IPS-15b (cell line): ENCODE data around the gene ZNF556.

Source experiments
- H3K27me3 ChIP-seq: one replicate; pipeline ENCODE4 v1.6.1; 2013; ENCODE audit warnings: low read length; ENCODE audit not compliant: control insufficient read depth, insufficient read depth
- H3K36me3 ChIP-seq: one replicate; pipeline ENCODE4 v1.6.1; 2013; ENCODE audit warnings: low read length; ENCODE audit not compliant: control insufficient read depth, insufficient read depth
- H3K4me1 ChIP-seq: one replicate; pipeline ENCODE4 v1.6.1; 2013; ENCODE audit warnings: mild to moderate bottlenecking, low read length; ENCODE audit not compliant: control insufficient read depth, insufficient read depth
- H3K4me3 ChIP-seq: one replicate; pipeline ENCODE4 v1.5.1; 2013; ENCODE audit warnings: low read depth, low read length
- H3K9ac ChIP-seq: one replicate; pipeline ENCODE4 v1.6.1; 2013; ENCODE audit warnings: low read depth, mild to moderate bottlenecking, low read length
- H3K9me3 ChIP-seq: one replicate; pipeline ENCODE4 v1.6.1; 2013; ENCODE audit warnings: mild to moderate bottlenecking, low read length; ENCODE audit not compliant: control insufficient read depth, insufficient read depth

The ZNF556 gene

GRCh38 chr19:2867025-2867991 is at the start of gene ZNF556:
Gene ZNF556 (plus strand): TSS chr19:2867335. CDS start chr19:2867422, 87 bp downstream.
- no peak within 1 kb of the TSS for H3K4me3 ChIP-seq
- peaks cover 5% of the 10 kb centered on the region for H3K9me3 ChIP-seq
- H3K9ac ChIP-seq = no peak within 1 kb of the TSS
- no peaks in the 10 kb centered on the region for H3K4me1 ChIP-seq
- H3K27me3 ChIP-seq = no peaks in the 10 kb centered on the region
- no peaks in the 10 kb centered on the region for H3K36me3 ChIP-seq

GRCh38 chr19:2819540-2820111 is 47.5 kb upstream of the ZNF556 start, which contains the start of gene ZNF554:
Gene ZNF554 (plus strand): TSS chr19:2819868. CDS start chr19:2820072, 204 bp downstream.
- Histone ChIP-seq H3K27me3 (no peaks in the 10 kb centered on the region), H3K4me3 (peak within 1 kb of the TSS; percentile 89), H3K4me1 (no peaks in the 10 kb centered on the region), H3K9ac (peak within 1 kb of the TSS; percentile 47), H3K9me3 (no peaks in the 10 kb centered on the region), H3K36me3 (peaks cover 3% of the 10 kb centered on the region)

DNA sequence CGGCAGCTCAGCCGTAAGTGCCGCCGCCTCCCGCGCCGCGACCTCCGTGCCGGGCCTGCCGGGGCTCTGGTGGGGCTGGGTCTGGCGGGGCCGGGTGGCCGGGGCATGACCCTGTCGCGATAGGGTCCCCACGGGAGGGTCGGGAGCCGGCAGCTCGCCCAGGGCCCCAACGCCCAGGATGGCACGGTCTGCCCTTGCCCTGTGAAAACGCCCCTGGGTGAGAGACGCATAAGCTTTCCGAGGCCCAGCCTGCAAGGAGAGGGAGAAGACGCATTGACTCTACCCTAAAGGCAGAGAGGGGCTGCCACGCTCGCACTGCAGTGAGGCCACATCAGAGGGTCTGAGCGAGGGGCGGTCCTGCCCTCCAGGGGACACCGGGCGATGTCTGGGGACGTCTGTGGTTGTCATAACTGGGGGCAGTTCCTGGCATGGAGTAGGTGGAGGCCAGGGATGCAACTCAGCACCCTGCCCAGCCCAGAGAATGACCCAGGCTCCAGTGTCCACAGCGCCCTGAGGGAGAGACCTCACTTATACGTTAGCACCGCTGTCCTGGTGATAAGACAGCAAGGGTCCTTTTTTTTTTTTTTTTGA is 46.9 kb upstream of the ZNF556 start:
- Histone ChIP-seq H3K9me3 (no peaks in the 10 kb centered on the region), H3K4me3 (peak overlapping the region; percentile 89), H3K4me1 (no peaks in the 10 kb centered on the region), H3K27me3 (no peaks in the 10 kb centered on the region), H3K9ac (peak overlapping the region; percentile 47), H3K36me3 (peaks cover 2% of the 10 kb centered on the region)

DNA sequence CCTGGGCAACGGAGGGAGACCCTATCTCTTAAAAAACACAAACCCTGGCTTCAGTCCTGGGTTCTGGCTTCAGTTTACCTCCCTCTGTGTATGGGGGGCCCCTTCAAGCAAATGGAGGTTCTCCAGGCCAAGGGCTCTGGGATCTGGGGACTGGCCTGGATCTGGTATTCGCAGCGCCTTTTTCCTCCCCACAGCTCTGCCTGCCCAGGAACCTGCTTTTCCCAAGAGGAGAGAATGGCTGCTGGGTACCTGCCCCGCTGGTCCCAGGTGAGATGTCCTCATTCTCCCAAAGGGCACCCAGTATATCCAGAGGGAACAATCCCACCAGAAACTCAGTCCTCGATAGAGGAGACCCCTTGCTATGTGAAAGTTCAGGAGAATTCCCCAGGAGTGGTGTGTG is 44.3 kb upstream of the ZNF556 start:
- Histone ChIP-seq H3K9me3 (peaks cover 5% of the 10 kb centered on the region), H3K4me1 (no peaks in the 10 kb centered on the region), H3K36me3 (peaks cover 4% of the 10 kb centered on the region)

GRCh38 chr19:2823646-2824045 is 43.5 kb upstream of the ZNF556 start:
- Histone ChIP-seq H3K36me3 (peaks cover 4% of the 10 kb centered on the region), H3K9me3 (peaks cover 5% of the 10 kb centered on the region), H3K4me3 (no peak overlapping the region), H3K4me1 (no peaks in the 10 kb centered on the region), H3K27me3 (no peaks in the 10 kb centered on the region), H3K9ac (no peak overlapping the region)

More for the DNA sequence above, 44.3 kb upstream of the ZNF556 start:
- Histone ChIP-seq H3K27me3 (no peaks in the 10 kb centered on the region), H3K9ac (no peak overlapping the region), H3K4me3 (no peak overlapping the region)

- no peaks in the 10 kb centered on the region for H3K27me3 ChIP-seq
- peaks cover 5% of the 10 kb centered on the region for H3K9me3 ChIP-seq
- no peaks in the 10 kb centered on the region for H3K4me1 ChIP-seq
- peaks cover 4% of the 10 kb centered on the region for H3K36me3 ChIP-seq
- no peak overlapping the region for H3K9ac ChIP-seq
- H3K4me3 ChIP-seq = no peak overlapping the region
Observed at GRCh38 chr19:2824129-2824528, 43.0 kb upstream of the ZNF556 start.

DNA sequence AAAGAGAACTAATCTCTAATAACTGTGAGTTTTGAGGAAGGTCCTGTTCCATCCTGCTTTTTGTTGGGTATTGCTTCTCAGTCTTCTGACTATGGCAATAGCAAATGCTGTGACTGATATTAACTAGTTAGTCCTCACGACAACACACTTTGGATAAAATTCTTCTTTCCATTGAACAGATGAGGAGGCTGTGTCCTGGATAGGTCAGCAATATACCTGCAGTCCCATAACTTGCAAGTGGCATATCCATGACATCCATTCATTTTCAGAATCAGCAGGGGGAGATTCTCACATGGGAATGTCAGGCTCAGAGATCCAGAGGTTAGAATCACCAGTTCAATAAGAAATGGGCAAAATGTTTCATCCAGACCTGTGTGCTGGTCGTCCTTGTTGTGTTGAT is 40.1 kb upstream of the ZNF556 start:
- no peaks in the 10 kb centered on the region for H3K4me1 ChIP-seq
- peaks cover 4% of the 10 kb centered on the region for H3K36me3 ChIP-seq
- peaks cover 10% of the 10 kb centered on the region for H3K9me3 ChIP-seq
- no peak overlapping the region for H3K4me3 ChIP-seq
- H3K9ac ChIP-seq = no peak overlapping the region
- no peaks in the 10 kb centered on the region for H3K27me3 ChIP-seq

DNA sequence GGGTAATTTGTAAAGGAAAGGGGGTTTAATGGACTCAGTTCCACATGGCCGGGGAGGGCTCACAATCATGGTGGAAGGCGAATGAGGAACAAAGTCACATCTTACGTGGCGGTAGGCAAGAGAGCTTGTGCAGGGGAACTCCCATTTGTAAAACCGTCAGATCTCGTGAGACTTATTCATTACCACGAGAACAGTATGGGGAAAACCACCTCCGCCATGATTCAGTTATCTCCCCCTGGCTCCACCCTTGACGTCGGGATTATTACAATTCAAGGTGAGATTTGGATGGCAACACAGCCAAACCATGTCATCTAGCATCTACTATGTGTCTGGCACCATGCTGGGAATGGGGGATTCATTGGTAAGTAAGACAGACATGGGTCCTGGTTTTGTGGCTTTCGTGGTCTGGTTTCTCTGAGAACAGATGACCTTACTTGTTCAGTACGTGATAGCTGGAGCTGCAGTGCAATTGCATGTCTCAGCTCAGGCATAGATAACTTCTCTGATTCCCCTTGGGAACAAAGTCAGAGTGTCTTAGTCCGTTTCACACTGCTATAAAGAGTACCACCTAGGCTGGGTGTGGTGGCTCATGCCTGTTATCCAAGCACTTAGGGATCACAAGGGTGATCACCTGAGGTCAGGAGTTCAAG is 39.2 kb upstream of the ZNF556 start:
- H3K9ac ChIP-seq = no peak overlapping the region
- no peaks in the 10 kb centered on the region for H3K27me3 ChIP-seq
- no peak overlapping the region for H3K4me3 ChIP-seq
- no peaks in the 10 kb centered on the region for H3K4me1 ChIP-seq
- H3K36me3 ChIP-seq = peaks cover 8% of the 10 kb centered on the region
- H3K9me3 ChIP-seq = peaks cover 10% of the 10 kb centered on the region

- Histone ChIP-seq H3K36me3 (peaks cover 16% of the 10 kb centered on the region), H3K9me3 (peaks cover 23% of the 10 kb centered on the region), H3K4me3 (no peak overlapping the region), H3K27me3 (no peaks in the 10 kb centered on the region), H3K4me1 (no peaks in the 10 kb centered on the region), H3K9ac (no peak overlapping the region)
Observed at GRCh38 chr19:2834294-2834871, 32.8 kb upstream of the ZNF556 start.

DNA sequence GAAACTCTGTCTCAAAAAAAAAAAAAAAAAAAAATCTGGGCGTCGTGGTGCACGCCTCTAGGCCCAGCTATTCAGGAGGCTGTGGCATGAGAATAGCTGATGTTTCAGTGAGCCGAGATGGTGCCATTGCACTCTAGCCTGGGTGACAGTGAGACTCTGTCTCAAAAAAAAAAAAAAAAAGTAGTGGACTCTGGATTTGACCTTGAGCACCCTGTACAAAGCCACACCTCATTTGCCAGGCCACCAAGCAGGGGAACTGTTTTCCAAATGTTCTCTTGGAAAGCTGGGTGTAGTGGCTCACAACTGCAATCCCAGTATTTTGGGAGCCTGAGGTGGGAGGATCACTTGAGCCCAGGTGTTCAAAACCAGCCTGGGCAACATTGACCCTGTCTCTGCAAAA is 29.7 kb upstream of the ZNF556 start:
- H3K36me3 ChIP-seq = peaks cover 14% of the 10 kb centered on the region
- peaks cover 18% of the 10 kb centered on the region for H3K9me3 ChIP-seq
- peaks cover 2% of the 10 kb centered on the region for H3K27me3 ChIP-seq
- no peak overlapping the region for H3K9ac ChIP-seq
- H3K4me3 ChIP-seq = no peak overlapping the region
- H3K4me1 ChIP-seq = peaks cover 2% of the 10 kb centered on the region
